HepG2 (cell line): ENCODE data around the gene KMT2D. TPM values are rescaled to one million over a fixed set of nuclear protein-coding genes. Genes with fewer than 3 reads are reported as not detected.

Source experiments
- ATAC-seq: fragments of 200-7000 bp; cut with Tn5 transposase; 3 replicates; pipeline ENCODE4 v1.9.1; 2020; ENCODE audit warnings: mild to moderate bottlenecking, moderate library complexity
- BruUV-seq: library from RNA; stranded (reverse); fragments of 400-500 nt; replicated peaks from 2 replicates; lab custom pipeline; 2021; lab: Mats Ljungman, UMichigan
- CTCF ChIA-PET: fragments of 300-600 bp; formaldehyde crosslinking; extraction: SDS; loops from one replicate; lab custom pipeline; 2021; ENCODE audit warnings: low total read pairs, inconsistent platforms, low intra/inter-chr PET ratio; lab: Yijun Ruan, JAX
- POLR2A ChIA-PET: fragments of 350-600 bp; sonication (Branson Sonifier 250); formaldehyde crosslinking; loops from one replicate; lab custom pipeline; 2020; ENCODE audit warnings: antibody characterized with exemption, inconsistent platforms; lab: Yijun Ruan, JAX
- DNase-seq: peaks from one replicate; pipeline ENCODE4 v3.0.0-alpha.2; 2015; ENCODE audit warnings: low spot score
- FAIRE-seq: peaks from 3 replicates; lab custom pipeline; 2011; peaks lifted over from hg19 to GRCh38; lab: Jason Lieb, UNC
- H2AFZ ChIP-seq: one replicate; pipeline ENCODE4 v1.6.1; 2011; ENCODE audit warnings: low read length, inconsistent platforms
- H3K27ac ChIP-seq: fragments of 300-600 bp; 3 replicates; pipeline ENCODE4 v1.8.0; 2011; ENCODE audit warnings: mixed run types, mild to moderate bottlenecking, mixed read lengths, low read length, inconsistent platforms; ENCODE audit not compliant: insufficient read depth; ENCODE audit errors: extremely low read length
- H3K27me3 ChIP-seq, 2 experiments: fragments of 200-600 bp in 1 of 2; 2 replicates in 1 of 2; 3 replicates in 1 of 2; pipeline versions ENCODE4 v1.6.0 to v1.8.0; 2011; ENCODE audit warnings: low read length in 2 of 2, mild to moderate bottlenecking in 2 of 2, moderate library complexity in 2 of 2, inconsistent platforms in 1 of 2; ENCODE audit not compliant: insufficient read depth in 2 of 2, control insufficient read depth in 1 of 2
- H3K36me3 ChIP-seq, 2 experiments: fragments of 200-600 bp in 1 of 2; replicated peaks in 1 of 2; 2 replicates in 1 of 2; 3 replicates in 1 of 2; pipeline versions ENCODE4 v1.5.1 to v1.8.0; 2011; ENCODE audit warnings: low read length in 2 of 2, inconsistent platforms in 1 of 2; ENCODE audit not compliant: insufficient read depth in 2 of 2, control insufficient read depth in 1 of 2
- H3K4me1 ChIP-seq: 2 replicates; pipeline ENCODE4 v1.5.1; 2012; ENCODE audit warnings: low read length, inconsistent platforms; ENCODE audit not compliant: insufficient read depth
- H3K4me2 ChIP-seq: 2 replicates; pipeline ENCODE4 v1.6.0; 2011; ENCODE audit warnings: low read depth, low read length, inconsistent platforms
- H3K4me3 ChIP-seq, 3 experiments: fragments of 200-600 bp in 1 of 3; sonication (generic), shearing (Covaris generic) in 1 of 3; replicated peaks in 1 of 3; 2 replicates each; pipeline ENCODE4 v1.5.1; 2011 to 2016; ENCODE audit warnings: low read length in 3 of 3, inconsistent platforms in 2 of 3, low read depth in 2 of 3, mild to moderate bottlenecking in 2 of 3, control low read depth in 1 of 3, mixed read lengths in 1 of 3; ENCODE audit not compliant: insufficient read depth in 1 of 3
- H3K79me2 ChIP-seq: one replicate; pipeline ENCODE4 v1.6.1; 2011; ENCODE audit warnings: low read length, inconsistent platforms; ENCODE audit not compliant: insufficient read depth
- H3K9ac ChIP-seq: 2 replicates; pipeline ENCODE4 v1.6.0; 2011; ENCODE audit warnings: mild to moderate bottlenecking, low read depth, low read length, inconsistent platforms; ENCODE audit not compliant: insufficient read depth
- H3K9me3 ChIP-seq: 2 replicates; pipeline ENCODE4 v1.5.1; 2012; ENCODE audit warnings: mild to moderate bottlenecking, low read length
- H4K20me1 ChIP-seq: 2 replicates; pipeline ENCODE4 v1.6.0; 2011; ENCODE audit warnings: inconsistent platforms, mild to moderate bottlenecking, low read length, moderate library complexity; ENCODE audit not compliant: insufficient read depth
- FLYWCH1 ChIP-seq: sonication (generic); formaldehyde crosslinking; IDR thresholded peaks from 2 replicates; pipeline ENCODE4 v1.8.1; 2023; ENCODE audit warnings: mild to moderate bottlenecking, missing genetic modification reagents
- HOXA9 ChIP-seq: sonication (generic); formaldehyde crosslinking; IDR thresholded peaks from 2 replicates; pipeline ENCODE4 v1.8.1; 2022; ENCODE audit warnings: missing genetic modification reagents, mild to moderate bottlenecking, moderate library complexity, borderline replicate concordance
- MTF1 ChIP-seq: sonication (generic); formaldehyde crosslinking; IDR thresholded peaks from 2 replicates; pipeline ENCODE4 v1.5.0; 2020; ENCODE audit warnings: missing genetic modification reagents
- NR1H2 ChIP-seq: sonication (generic); formaldehyde crosslinking; IDR thresholded peaks from 2 replicates; pipeline ENCODE4 v1.8.1; 2022; ENCODE audit warnings: low read depth, missing genetic modification reagents, borderline replicate concordance
- ZSCAN9 ChIP-seq: IDR thresholded peaks from 2 replicates; pipeline ENCODE4 v1.6.1; 2016; ENCODE audit warnings: borderline replicate concordance
- WGBS: methylation state at CpG from one replicate; pipeline ENCODE4 v1.1.6; 2017; ENCODE audit warnings: low lambda C conversion rate; 5-methylcytosine and 5-hydroxymethylcytosine counted together
- in situ Hi-C: cut with HindIII; loops from 2 replicates; pipeline ENCODE4 v1.10.0; 2017; ENCODE audit warnings: low pct_unique_long_range_greater_than_20kb; ENCODE audit not compliant: extremely low pct_ligation_motif_present
- intact Hi-C: fragments of 100-400 bp; cut with micrococcal nuclease; formaldehyde crosslinking; loops from one replicate; pipeline ENCODE4 v1.10.0; 2022; ENCODE audit not compliant: unreplicated experiment
- polyA plus RNA-seq, 8 experiments: library from polyadenylated mRNA; depleted of rRNA in 3 of 8; stranded (reverse) in 7 of 8; unstranded in 1 of 8; fragments of >200 nt; fragmentation: Illumina TruSeq in 4 of 8; extraction: Trizol in 4 of 8; gene quantifications; 2 replicates each; pipeline versions ENCODE4 v1.2.1 to v1.2.3, GENCODE V29; 2011 to 2016; ENCODE audit warnings: low read depth in 4 of 8, missing spikeins in 1 of 8, mixed read lengths in 1 of 8; ENCODE audit not compliant: insufficient read depth in 1 of 8
- total RNA-seq, 5 experiments: library from RNA; depleted of rRNA; stranded (reverse); fragments of >200 nt; fragmentation: Illumina TruSeq; extraction: Trizol; gene quantifications; 2 replicates each; pipeline ENCODE4 v1.2.3, GENCODE V29; 2016; ENCODE audit warnings: low read depth in 1 of 5
- TF ChIP-seq, protein P1 (sequence below): sonication (generic); formaldehyde crosslinking; conservative IDR thresholded peaks from 2 replicates; pipeline ENCODE4 v1.5.0; 2020; ENCODE audit warnings: missing genetic modification reagents
- TF ChIP-seq, protein P2 (sequence below), 2 experiments: fragments of 450-650 bp in 1 of 2; sonication (generic) in 1 of 2; formaldehyde crosslinking in 1 of 2; IDR thresholded peaks; 2 replicates each; pipeline versions ENCODE4 v1.6.1 to v1.8.0; 2016 to 2022; ENCODE audit warnings: antibody characterized with exemption in 1 of 2, mild to moderate bottlenecking in 1 of 2, missing genetic modification reagents in 1 of 2
- TF ChIP-seq, protein P3 (sequence below): sonication (generic); formaldehyde crosslinking; IDR thresholded peaks from 2 replicates; pipeline ENCODE4 v1.9.0; 2022; ENCODE audit warnings: low read depth, missing genetic modification reagents
- TF ChIP-seq, protein P4 (sequence below): sonication (generic); formaldehyde crosslinking; IDR thresholded peaks from 2 replicates; pipeline ENCODE4 v1.8.0; 2022; ENCODE audit warnings: low read depth, missing genetic modification reagents

Gene KMT2D
- total and polyA plus RNA-seq, 2 of the 13 experiments (the other 11 are each of a cell fraction or from before 2014, with no cell fraction given) = 8.1 to 10.4 TPM

DNA sequence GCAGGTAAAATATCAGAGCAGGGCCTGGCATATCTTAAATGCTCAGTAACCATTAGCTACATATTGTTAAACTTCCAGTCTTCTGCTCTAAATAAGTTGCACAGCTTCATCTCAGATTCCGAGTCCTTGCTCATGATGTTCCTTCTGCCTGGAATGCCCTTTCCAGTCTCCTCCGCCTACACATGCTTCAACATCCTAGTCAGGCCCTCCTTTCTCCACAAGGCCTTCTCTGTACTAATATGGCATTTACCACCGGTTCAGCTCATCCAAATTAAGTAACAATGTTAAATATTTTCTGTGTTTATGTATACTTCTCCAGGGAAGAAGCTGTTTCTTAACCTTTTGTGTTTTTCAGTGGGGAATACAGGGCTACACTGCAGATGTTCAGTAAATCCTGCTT, 25.5 kb upstream of the KMT2D start:
- no peaks in the 10 kb centered on the region for H3K9me3 ChIP-seq
- BruUV-seq = no TSS peak
- TF ChIP-seq HOXA9 (CRISPR knock-in tag) (no peak), FLYWCH1 (CRISPR knock-in tag) (no peak), MTF1 (CRISPR knock-in tag) (no peak), ZSCAN9 (CRISPR knock-in tag) (no peak), NR1H2 (CRISPR knock-in tag) (no peak)
- TF ChIP-seq, protein P1, sequence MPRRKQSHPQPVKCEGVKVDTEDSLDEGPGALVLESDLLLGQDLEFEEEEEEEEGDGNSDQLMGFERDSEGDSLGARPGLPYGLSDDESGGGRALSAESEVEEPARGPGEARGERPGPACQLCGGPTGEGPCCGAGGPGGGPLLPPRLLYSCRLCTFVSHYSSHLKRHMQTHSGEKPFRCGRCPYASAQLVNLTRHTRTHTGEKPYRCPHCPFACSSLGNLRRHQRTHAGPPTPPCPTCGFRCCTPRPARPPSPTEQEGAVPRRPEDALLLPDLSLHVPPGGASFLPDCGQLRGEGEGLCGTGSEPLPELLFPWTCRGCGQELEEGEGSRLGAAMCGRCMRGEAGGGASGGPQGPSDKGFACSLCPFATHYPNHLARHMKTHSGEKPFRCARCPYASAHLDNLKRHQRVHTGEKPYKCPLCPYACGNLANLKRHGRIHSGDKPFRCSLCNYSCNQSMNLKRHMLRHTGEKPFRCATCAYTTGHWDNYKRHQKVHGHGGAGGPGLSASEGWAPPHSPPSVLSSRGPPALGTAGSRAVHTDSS (CRISPR knock-in tag) = no peak
- TF ChIP-seq, protein P2, sequence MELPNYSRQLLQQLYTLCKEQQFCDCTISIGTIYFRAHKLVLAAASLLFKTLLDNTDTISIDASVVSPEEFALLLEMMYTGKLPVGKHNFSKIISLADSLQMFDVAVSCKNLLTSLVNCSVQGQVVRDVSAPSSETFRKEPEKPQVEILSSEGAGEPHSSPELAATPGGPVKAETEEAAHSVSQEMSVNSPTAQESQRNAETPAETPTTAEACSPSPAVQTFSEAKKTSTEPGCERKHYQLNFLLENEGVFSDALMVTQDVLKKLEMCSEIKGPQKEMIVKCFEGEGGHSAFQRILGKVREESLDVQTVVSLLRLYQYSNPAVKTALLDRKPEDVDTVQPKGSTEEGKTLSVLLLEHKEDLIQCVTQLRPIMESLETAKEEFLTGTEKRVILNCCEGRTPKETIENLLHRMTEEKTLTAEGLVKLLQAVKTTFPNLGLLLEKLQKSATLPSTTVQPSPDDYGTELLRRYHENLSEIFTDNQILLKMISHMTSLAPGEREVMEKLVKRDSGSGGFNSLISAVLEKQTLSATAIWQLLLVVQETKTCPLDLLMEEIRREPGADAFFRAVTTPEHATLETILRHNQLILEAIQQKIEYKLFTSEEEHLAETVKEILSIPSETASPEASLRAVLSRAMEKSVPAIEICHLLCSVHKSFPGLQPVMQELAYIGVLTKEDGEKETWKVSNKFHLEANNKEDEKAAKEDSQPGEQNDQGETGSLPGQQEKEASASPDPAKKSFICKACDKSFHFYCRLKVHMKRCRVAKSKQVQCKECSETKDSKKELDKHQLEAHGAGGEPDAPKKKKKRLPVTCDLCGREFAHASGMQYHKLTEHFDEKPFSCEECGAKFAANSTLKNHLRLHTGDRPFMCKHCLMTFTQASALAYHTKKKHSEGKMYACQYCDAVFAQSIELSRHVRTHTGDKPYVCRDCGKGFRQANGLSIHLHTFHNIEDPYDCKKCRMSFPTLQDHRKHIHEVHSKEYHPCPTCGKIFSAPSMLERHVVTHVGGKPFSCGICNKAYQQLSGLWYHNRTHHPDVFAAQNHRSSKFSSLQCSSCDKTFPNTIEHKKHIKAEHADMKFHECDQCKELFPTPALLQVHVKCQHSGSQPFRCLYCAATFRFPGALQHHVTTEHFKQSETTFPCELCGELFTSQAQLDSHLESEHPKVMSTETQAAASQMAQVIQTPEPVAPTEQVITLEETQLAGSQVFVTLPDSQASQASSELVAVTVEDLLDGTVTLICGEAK (IDR thresholded peaks at IDR 0.05) = no peak
- TF ChIP-seq, protein P2 (CRISPR knock-in tag; IDR thresholded peaks at IDR 0.05) = no peak
- TF ChIP-seq, protein P3, sequence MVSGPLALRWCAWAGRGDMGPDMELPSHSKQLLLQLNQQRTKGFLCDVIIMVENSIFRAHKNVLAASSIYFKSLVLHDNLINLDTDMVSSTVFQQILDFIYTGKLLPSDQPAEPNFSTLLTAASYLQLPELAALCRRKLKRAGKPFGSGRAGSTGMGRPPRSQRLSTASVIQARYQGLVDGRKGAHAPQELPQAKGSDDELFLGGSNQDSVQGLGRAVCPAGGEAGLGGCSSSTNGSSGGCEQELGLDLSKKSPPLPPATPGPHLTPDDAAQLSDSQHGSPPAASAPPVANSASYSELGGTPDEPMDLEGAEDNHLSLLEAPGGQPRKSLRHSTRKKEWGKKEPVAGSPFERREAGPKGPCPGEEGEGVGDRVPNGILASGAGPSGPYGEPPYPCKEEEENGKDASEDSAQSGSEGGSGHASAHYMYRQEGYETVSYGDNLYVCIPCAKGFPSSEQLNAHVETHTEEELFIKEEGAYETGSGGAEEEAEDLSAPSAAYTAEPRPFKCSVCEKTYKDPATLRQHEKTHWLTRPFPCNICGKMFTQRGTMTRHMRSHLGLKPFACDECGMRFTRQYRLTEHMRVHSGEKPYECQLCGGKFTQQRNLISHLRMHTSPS (CRISPR knock-in tag) = no peak
- TF ChIP-seq, protein P4, sequence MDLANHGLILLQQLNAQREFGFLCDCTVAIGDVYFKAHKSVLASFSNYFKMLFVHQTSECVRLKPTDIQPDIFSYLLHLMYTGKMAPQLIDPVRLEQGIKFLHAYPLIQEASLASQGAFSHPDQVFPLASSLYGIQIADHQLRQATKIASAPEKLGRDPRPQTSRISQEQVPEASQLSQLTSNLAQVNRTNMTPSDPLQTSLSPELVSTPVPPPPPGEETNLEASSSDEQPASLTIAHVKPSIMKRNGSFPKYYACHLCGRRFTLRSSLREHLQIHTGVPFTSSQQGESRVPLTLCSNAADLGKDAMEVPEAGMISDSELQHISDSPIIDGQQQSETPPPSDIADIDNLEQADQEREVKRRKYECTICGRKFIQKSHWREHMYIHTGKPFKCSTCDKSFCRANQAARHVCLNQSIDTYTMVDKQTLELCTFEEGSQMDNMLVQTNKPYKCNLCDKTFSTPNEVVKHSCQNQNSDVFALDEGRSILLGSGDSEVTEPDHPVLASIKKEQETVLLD = no peak
- ChIA-PET POLR2A (no interaction called here), CTCF (no interaction called here)
- DNase-seq (no peak), ATAC-seq (no peak), FAIRE-seq (no peak)
- intact Hi-C loops = no loop called here
- peaks cover 28% of the 10 kb centered on the region; the same call in 1 of the 2 replicates for H3K4me1 ChIP-seq
- H4K20me1 ChIP-seq = no peaks in the 10 kb centered on the region
- H3K36me3 ChIP-seq = no peaks in the 10 kb centered on the region
- H3K9ac ChIP-seq = no peak overlapping the region
- WGBS = 60% methylated on average over 3 of the region's 3 CpGs
- H3K27ac ChIP-seq = no peak overlapping the region
- no peak overlapping the region for H3K4me2 ChIP-seq
- no peak overlapping the region for H3K4me3 ChIP-seq
- peaks cover 4 to 38% of the 10 kb centered on the region in 2 experiments; a peak in 4 of 5 replicates for H3K27me3 ChIP-seq
- in situ Hi-C loops = no loop called here
- H2AFZ ChIP-seq = no peak overlapping the region
- H3K79me2 ChIP-seq = no peaks in the 10 kb centered on the region
